Measurements from ENCODE around the gene RAB3GAP2.

Gene RAB3GAP2

GRCh38 chr1:220224611-220225124 lies 47.6 kb downstream of the RAB3GAP2 start:
- TF ChIP-seq, protein P1, sequence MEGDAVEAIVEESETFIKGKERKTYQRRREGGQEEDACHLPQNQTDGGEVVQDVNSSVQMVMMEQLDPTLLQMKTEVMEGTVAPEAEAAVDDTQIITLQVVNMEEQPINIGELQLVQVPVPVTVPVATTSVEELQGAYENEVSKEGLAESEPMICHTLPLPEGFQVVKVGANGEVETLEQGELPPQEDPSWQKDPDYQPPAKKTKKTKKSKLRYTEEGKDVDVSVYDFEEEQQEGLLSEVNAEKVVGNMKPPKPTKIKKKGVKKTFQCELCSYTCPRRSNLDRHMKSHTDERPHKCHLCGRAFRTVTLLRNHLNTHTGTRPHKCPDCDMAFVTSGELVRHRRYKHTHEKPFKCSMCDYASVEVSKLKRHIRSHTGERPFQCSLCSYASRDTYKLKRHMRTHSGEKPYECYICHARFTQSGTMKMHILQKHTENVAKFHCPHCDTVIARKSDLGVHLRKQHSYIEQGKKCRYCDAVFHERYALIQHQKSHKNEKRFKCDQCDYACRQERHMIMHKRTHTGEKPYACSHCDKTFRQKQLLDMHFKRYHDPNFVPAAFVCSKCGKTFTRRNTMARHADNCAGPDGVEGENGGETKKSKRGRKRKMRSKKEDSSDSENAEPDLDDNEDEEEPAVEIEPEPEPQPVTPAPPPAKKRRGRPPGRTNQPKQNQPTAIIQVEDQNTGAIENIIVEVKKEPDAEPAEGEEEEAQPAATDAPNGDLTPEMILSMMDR (IDR thresholded peaks at IDR 0.05; ENCODE audit: low read depth, low read length, missing control alignments), result no peak
- no peak for DNase-seq (ENCODE audit: low read depth)
- H3K4me3 ChIP-seq (ENCODE audit: low read depth, low read length), result no peak overlapping the region

DNA sequence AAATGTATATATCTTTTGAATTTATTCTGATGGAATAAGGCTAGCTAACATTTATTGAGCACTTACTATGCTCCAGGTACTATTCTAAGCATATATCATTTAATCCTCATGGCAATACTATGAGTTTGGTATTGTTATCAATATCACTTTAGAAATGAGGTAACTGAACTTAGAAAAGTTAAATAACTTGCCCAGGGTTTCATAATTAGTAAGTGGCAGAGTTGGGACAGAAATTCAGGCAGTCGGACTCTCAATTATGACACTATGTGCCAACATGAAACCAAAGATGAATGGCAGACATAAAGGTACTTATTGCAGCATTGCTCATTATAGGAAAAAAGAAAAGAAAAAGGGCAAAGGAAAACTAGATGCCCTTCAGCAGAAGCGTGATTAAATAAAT lies 48.2 kb downstream of the RAB3GAP2 start:
- TF ChIP-seq, protein P1 (IDR thresholded peaks at IDR 0.05; ENCODE audit: low read depth, low read length, missing control alignments), result no peak
- no peak for DNase-seq (ENCODE audit: low read depth)
- no peak overlapping the region for H3K4me3 ChIP-seq (ENCODE audit: low read depth, low read length)

- peak; percentile 49 for DNase-seq (ENCODE audit: low read depth)
- no peak overlapping the region; the same call in 1 of the 2 replicates for H3K4me3 ChIP-seq (ENCODE audit: low read depth, low read length)
- TF ChIP-seq, protein P1 (IDR thresholded peaks at IDR 0.05; ENCODE audit: low read depth, low read length, missing control alignments), result no peak
These were observed 49.3 kb downstream of the RAB3GAP2 start for GRCh38 chr1:220222939-220223338.

GRCh38 chr1:220221670-220222069 lies 50.6 kb downstream of the RAB3GAP2 start:
- TF ChIP-seq, protein P1 (IDR thresholded peaks at IDR 0.05; ENCODE audit: low read depth, low read length, missing control alignments), result no peak
- DNase-seq (ENCODE audit: low read depth), result no peak
- H3K4me3 ChIP-seq (ENCODE audit: low read depth, low read length), result peak overlapping the region; percentile 62

GRCh38 chr1:220221269-220221668 lies 51.0 kb downstream of the RAB3GAP2 start:
- TF ChIP-seq, protein P1 (IDR thresholded peaks at IDR 0.05; ENCODE audit: low read depth, low read length, missing control alignments), result no peak
- DNase-seq (ENCODE audit: low read depth), result no peak
- H3K4me3 ChIP-seq (ENCODE audit: low read depth, low read length), result peak overlapping the region; percentile 62; the same call in 1 of the 2 replicates

GRCh38 chr1:220220699-220221040 lies 51.6 kb downstream of the RAB3GAP2 start:
- peak; percentile 16 for DNase-seq (ENCODE audit: low read depth)
- H3K4me3 ChIP-seq (ENCODE audit: low read depth, low read length), result peak overlapping the region; percentile 62

DNA sequence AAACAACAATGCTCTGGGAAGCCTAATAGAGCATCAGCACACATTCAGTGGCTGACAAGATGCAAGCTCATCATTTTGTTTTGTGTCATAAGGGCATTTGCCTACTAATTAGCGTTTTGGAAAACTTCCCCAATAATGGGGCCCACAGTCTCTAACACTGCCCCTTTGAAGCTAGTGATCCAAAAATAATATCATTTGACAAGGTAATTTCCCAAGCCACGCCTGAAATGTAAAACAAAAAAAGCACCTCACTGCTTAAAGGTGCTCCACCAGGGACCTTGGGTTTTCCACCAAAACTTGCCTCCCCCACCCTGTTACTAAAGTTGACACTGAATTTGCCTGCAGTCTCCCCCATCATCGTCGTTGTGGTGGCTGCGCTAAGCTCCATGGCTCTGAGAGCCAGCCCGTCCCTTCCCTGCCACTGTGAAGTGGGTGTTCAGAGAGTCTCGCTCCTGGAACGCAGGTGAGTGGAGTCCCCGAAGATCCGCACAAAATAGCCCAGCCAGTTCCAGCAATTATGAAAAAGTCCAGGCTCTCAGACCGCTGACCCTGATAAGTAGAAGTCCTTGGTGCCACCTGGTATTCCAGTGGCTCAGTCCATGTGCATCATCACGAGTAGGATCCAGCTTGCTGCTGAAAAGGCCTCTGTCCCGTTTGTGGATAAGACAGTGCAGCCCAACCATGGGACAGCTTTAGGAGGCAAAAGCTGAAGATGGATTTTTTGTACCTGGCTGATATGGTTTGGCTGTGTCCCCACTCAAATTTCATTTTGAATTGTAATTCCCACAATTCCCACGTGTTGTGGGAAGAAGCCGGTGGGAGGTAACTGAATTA lies 52.2 kb downstream of the RAB3GAP2 start:
- H3K4me3 ChIP-seq (ENCODE audit: low read depth, low read length), result peak overlapping the region; percentile 62
- peak; percentile 76 for DNase-seq (ENCODE audit: low read depth)

More for the DNA sequence above, 52.2 kb downstream of the RAB3GAP2 start:
- TF ChIP-seq, protein P1 (IDR thresholded peaks at IDR 0.05; ENCODE audit: low read depth, low read length, missing control alignments), result no peak
